Measurements from ENCODE around the gene NOCT.

NOCT gene

DNA sequence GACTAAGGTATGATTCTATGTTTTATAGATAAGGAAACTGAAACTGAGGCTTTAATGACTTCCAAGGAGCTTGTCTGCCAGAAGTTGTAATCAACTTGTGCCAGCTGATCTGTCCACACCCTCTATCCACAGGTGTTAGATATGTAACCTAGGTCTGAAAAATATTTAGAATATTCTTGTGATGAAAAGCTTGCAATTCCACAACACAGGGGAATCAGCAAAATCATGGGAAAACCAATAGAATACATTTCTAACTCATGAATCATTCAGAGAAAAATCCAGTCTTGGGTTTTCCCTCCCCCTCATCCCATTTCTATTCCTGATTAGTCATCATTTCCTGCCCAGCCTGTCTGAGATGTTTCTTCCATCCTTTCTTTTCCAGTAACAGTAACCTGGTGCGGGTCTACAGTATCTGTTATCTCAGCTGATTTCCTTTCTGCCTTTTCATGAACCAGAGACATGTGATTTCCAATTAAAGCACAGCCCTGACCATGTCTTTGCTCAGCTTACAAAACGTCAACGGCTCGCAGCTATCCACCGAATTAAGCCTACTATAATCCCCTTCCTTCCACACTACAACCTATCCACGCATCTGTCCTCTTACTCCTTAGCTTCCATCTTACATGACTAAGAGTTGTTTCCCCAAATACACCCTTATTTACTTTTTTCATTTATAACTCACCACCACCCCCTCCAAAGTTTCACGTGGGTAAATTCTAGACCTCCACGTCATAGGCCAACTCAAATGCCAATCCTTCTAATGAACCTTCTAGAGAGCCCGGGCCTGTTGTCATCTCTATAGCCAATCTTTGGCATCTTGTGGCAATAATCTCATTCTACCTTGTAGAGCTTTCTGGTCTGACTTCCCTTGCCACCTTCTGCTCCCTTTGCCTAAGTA lies 961 bp upstream of the NOCT start:
- Histone ChIP-seq H3K4me3 (ENCODE audit: low read depth, low read length) (peak overlapping the region; percentile 28), H3K4me1 (ENCODE audit: control insufficient read depth, insufficient read depth, low read length) (peaks cover 7% of the 10 kb centered on the region), H3K36me3 (ENCODE audit: control insufficient read depth in 2 of 2, insufficient read depth in 1 of 2, low read length in 2 of 2) (peaks cover 0 to 4% of the 10 kb centered on the region in 2 experiments; a peak in 1 of 3 replicates), H3K27ac (ENCODE audit: extremely low read depth, low read depth, low read length) (peak overlapping the region; percentile 90), H3K9me3 (ENCODE audit: control insufficient read depth, insufficient read depth, low read depth, low read length) (no peaks in the 10 kb centered on the region)
- ChIA-PET CTCF (interaction anchor here (0.6 to 1.3 kb wide), 2 partner anchors 16 to 282 kb away, joined by 3 read pairs; no protein-coding TSS in a partner anchor), POLR2A (interaction anchor here (0.5 to 1.9 kb wide), 13 partner anchors 9 to 439 kb away, joined by 3 to 6 read pairs (median 4); partner anchors contain the start of genes ELF2, NAA15 and RAB33B)
- TF ChIP-seq SCRT2 (tag by site-specific recombination; IDR thresholded peaks at IDR 0.05): peak; percentile 69; the same call in 1 of the 2 replicates
- no peak for TF ChIP-seq ZXDB (tag by site-specific recombination; IDR thresholded peaks at IDR 0.05)
- no peak for TF ChIP-seq SCRT1 (tag by site-specific recombination; IDR thresholded peaks at IDR 0.05; ENCODE audit: borderline replicate concordance)
- TF ChIP-seq SP3 (tag by site-specific recombination; IDR thresholded peaks at IDR 0.05): peak; percentile 18; the same call in 1 of the 2 replicates
- TF ChIP-seq ZNF843 (tag by site-specific recombination; IDR thresholded peaks at IDR 0.05): no peak
- TF ChIP-seq ZNF510 (tag by site-specific recombination; IDR thresholded peaks at IDR 0.05; ENCODE audit: insufficient replicate concordance): no peak
- TF ChIP-seq, protein P1, sequence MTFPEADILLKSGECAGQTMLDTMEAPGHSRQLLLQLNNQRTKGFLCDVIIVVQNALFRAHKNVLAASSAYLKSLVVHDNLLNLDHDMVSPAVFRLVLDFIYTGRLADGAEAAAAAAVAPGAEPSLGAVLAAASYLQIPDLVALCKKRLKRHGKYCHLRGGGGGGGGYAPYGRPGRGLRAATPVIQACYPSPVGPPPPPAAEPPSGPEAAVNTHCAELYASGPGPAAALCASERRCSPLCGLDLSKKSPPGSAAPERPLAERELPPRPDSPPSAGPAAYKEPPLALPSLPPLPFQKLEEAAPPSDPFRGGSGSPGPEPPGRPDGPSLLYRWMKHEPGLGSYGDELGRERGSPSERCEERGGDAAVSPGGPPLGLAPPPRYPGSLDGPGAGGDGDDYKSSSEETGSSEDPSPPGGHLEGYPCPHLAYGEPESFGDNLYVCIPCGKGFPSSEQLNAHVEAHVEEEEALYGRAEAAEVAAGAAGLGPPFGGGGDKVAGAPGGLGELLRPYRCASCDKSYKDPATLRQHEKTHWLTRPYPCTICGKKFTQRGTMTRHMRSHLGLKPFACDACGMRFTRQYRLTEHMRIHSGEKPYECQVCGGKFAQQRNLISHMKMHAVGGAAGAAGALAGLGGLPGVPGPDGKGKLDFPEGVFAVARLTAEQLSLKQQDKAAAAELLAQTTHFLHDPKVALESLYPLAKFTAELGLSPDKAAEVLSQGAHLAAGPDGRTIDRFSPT (tag by site-specific recombination; IDR thresholded peaks at IDR 0.05): peak; percentile 47; the same call in 1 of the 2 replicates
- TF ChIP-seq WT1 (tag by site-specific recombination; IDR thresholded peaks at IDR 0.05): 0 out of 2 replicates have a peak, but pooled peaks have one; percentile 18
- TF ChIP-seq ZNF416 (tag by site-specific recombination; IDR thresholded peaks at IDR 0.05): no peak
- TF ChIP-seq, protein P2, sequence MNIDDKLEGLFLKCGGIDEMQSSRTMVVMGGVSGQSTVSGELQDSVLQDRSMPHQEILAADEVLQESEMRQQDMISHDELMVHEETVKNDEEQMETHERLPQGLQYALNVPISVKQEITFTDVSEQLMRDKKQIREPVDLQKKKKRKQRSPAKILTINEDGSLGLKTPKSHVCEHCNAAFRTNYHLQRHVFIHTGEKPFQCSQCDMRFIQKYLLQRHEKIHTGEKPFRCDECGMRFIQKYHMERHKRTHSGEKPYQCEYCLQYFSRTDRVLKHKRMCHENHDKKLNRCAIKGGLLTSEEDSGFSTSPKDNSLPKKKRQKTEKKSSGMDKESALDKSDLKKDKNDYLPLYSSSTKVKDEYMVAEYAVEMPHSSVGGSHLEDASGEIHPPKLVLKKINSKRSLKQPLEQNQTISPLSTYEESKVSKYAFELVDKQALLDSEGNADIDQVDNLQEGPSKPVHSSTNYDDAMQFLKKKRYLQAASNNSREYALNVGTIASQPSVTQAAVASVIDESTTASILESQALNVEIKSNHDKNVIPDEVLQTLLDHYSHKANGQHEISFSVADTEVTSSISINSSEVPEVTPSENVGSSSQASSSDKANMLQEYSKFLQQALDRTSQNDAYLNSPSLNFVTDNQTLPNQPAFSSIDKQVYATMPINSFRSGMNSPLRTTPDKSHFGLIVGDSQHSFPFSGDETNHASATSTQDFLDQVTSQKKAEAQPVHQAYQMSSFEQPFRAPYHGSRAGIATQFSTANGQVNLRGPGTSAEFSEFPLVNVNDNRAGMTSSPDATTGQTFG (tag by site-specific recombination; IDR thresholded peaks at IDR 0.05; ENCODE audit: borderline replicate concordance): no peak
- TF ChIP-seq KLF7 (tag by site-specific recombination; IDR thresholded peaks at IDR 0.05; ENCODE audit: borderline replicate concordance): no peak
- TF ChIP-seq ZBTB21 (tag by site-specific recombination; IDR thresholded peaks at IDR 0.05): peak; percentile 9; the same call in 1 of the 2 replicates
- peak; percentile 89 for TF ChIP-seq PRDM1 (tag by site-specific recombination; IDR thresholded peaks at IDR 0.05)
- TF ChIP-seq, protein P3, sequence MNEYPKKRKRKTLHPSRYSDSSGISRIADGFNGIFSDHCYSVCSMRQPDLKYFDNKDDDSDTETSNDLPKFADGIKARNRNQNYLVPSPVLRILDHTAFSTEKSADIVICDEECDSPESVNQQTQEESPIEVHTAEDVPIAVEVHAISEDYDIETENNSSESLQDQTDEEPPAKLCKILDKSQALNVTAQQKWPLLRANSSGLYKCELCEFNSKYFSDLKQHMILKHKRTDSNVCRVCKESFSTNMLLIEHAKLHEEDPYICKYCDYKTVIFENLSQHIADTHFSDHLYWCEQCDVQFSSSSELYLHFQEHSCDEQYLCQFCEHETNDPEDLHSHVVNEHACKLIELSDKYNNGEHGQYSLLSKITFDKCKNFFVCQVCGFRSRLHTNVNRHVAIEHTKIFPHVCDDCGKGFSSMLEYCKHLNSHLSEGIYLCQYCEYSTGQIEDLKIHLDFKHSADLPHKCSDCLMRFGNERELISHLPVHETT (tag by site-specific recombination; IDR thresholded peaks at IDR 0.05): no peak
- no peak for TF ChIP-seq MZF1 (tag by site-specific recombination; IDR thresholded peaks at IDR 0.05; ENCODE audit: borderline replicate concordance)
- no peak for TF ChIP-seq ZNF544 (tag by site-specific recombination; IDR thresholded peaks at IDR 0.05)
- TF ChIP-seq ZNF664 (tag by site-specific recombination; IDR thresholded peaks at IDR 0.05): no peak
- peak; percentile 44; the same call in 1 of the 2 replicates for TF ChIP-seq ZNF629 (tag by site-specific recombination; IDR thresholded peaks at IDR 0.05)
- TF ChIP-seq SP2 (tag by site-specific recombination; IDR thresholded peaks at IDR 0.05): peak; percentile 30; the same call in 1 of the 2 replicates
- peak; percentile 52; the same call in 1 of the 2 replicates for TF ChIP-seq ZNF24 (tag by site-specific recombination; IDR thresholded peaks at IDR 0.05)
- 0 out of 2 replicates have a peak, but pooled peaks have one; percentile 15 for TF ChIP-seq ZNF600 (tag by site-specific recombination; IDR thresholded peaks at IDR 0.05)
- TF ChIP-seq ZBTB17 (tag by site-specific recombination; IDR thresholded peaks at IDR 0.05): peak; percentile 81
- TF ChIP-seq KLF10 (tag by site-specific recombination; IDR thresholded peaks at IDR 0.05): peak; percentile 73
- TF ChIP-seq, protein P4, sequence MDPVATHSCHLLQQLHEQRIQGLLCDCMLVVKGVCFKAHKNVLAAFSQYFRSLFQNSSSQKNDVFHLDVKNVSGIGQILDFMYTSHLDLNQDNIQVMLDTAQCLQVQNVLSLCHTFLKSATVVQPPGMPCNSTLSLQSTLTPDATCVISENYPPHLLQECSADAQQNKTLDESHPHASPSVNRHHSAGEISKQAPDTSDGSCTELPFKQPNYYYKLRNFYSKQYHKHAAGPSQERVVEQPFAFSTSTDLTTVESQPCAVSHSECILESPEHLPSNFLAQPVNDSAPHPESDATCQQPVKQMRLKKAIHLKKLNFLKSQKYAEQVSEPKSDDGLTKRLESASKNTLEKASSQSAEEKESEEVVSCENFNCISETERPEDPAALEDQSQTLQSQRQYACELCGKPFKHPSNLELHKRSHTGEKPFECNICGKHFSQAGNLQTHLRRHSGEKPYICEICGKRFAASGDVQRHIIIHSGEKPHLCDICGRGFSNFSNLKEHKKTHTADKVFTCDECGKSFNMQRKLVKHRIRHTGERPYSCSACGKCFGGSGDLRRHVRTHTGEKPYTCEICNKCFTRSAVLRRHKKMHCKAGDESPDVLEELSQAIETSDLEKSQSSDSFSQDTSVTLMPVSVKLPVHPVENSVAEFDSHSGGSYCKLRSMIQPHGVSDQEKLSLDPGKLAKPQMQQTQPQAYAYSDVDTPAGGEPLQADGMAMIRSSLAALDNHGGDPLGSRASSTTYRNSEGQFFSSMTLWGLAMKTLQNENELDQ (tag by site-specific recombination; IDR thresholded peaks at IDR 0.05; ENCODE audit: low read depth): no peak
- no peak for TF ChIP-seq GLI2 (tag by site-specific recombination; IDR thresholded peaks at IDR 0.05; ENCODE audit: borderline replicate concordance, low read depth)
- TF ChIP-seq, protein P5, sequence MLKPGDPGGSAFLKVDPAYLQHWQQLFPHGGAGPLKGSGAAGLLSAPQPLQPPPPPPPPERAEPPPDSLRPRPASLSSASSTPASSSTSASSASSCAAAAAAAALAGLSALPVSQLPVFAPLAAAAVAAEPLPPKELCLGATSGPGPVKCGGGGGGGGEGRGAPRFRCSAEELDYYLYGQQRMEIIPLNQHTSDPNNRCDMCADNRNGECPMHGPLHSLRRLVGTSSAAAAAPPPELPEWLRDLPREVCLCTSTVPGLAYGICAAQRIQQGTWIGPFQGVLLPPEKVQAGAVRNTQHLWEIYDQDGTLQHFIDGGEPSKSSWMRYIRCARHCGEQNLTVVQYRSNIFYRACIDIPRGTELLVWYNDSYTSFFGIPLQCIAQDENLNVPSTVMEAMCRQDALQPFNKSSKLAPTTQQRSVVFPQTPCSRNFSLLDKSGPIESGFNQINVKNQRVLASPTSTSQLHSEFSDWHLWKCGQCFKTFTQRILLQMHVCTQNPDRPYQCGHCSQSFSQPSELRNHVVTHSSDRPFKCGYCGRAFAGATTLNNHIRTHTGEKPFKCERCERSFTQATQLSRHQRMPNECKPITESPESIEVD (tag by site-specific recombination; IDR thresholded peaks at IDR 0.05): 0 out of 2 replicates have a peak, but pooled peaks have one; percentile 42
- TF ChIP-seq ZNF48 (tag by site-specific recombination; IDR thresholded peaks at IDR 0.05): no peak
